ENCODE results near the gene LAMA5. TPM values are rescaled to one million over a fixed set of nuclear protein-coding genes. Genes with fewer than 3 reads are reported as not detected.

The LAMA5 gene
- total and polyA plus RNA-seq, 2 of the 8 experiments (the other 6 are each of a cell fraction or from before 2014, with no cell fraction given), result 34.4 to 225 TPM

DNA sequence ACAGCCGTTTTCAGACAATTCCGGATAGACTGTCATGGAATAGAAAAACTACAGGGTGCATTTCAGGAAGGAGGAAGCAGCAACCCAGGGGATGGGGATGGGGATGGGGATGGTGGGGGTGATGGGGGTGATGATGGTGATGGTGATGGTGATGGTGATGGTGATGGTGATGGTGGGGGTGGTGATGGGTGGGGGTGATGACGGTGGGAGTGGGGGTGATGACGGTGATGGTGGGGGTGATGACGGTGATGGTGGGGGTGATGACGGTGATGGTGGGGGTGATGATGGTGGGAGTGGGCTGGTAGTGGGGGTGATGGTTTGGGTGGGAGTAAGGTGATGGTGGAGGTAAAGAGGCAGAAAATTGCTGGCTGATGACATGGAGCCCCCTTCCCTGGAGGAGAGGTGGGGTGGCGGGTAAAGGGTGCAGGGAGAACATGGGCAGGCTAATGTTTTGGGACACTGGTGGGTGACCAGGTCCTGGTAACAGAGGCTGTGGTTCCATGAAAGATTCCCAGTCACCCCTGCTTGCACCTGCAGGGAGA is 17.5 kb downstream of the LAMA5 start:
- Histone ChIP-seq H3K56ac (replicated peaks; ENCODE audit: insufficient read length, low read depth, low read length) (no peak overlapping the region), H3K27me3 (replicated peaks in 1 of 4; ENCODE audit: control insufficient read depth in 3 of 4, extremely low read depth in 1 of 4, insufficient read depth in 3 of 4, low read length in 3 of 4) (no peaks in the 10 kb centered on the region), H3K9ac (replicated peaks in 1 of 4; ENCODE audit: extremely low read depth in 1 of 4, low read depth in 3 of 4, low read length in 3 of 4) (no peak overlapping the region), H2BK20ac (ENCODE audit: low read length) (no peak overlapping the region), H3K79me2 (ENCODE audit: control insufficient read depth in 1 of 2, insufficient read depth in 2 of 2, low read length in 2 of 2) (peaks cover 4 to 13% of the 10 kb centered on the region in 2 experiments; a peak in 2 of 4 replicates), H3K4ac (replicated peaks; ENCODE audit: insufficient read length, low read depth, low read length) (no peak overlapping the region), H3K27ac (ENCODE audit: low read depth, low read length) (no peak overlapping the region), H3K23ac (ENCODE audit: insufficient read length) (no peak overlapping the region), H4K20me1 (replicated peaks in 1 of 2; ENCODE audit: control insufficient read depth in 1 of 2, insufficient read depth in 2 of 2, low read length in 2 of 2) (peaks cover 0 to 14% of the 10 kb centered on the region in 2 experiments), H2AK5ac (ENCODE audit: low read depth, low read length) (no peak overlapping the region), H3K36me3 (ENCODE audit: control insufficient read depth in 2 of 4, insufficient read depth in 4 of 4, low read length in 3 of 4) (peaks cover 23 to 61% (median 54%) of the 10 kb centered on the region in 4 experiments; a peak in 7 of 8 replicates), H2BK120ac (replicated peaks; ENCODE audit: low read depth, low read length) (no peak overlapping the region), H4K8ac (ENCODE audit: extremely low read depth, insufficient read depth, low read length) (peak overlapping the region; percentile 15; the same call in 1 of the 2 replicates), H3K4me1 (replicated peaks in 1 of 4; ENCODE audit: control insufficient read depth in 3 of 4, insufficient read depth in 4 of 4, low read length in 3 of 4) (peaks cover 0 to 7% (median 4%) of the 10 kb centered on the region in 4 experiments; a peak in 6 of 7 replicates), H4K5ac (ENCODE audit: insufficient read length, low read depth, low read length) (no peak overlapping the region), H2AFZ (ENCODE audit: low read length) (no peak overlapping the region), H3K4me2 (ENCODE audit: insufficient read depth in 1 of 2, low read depth in 2 of 2, low read length in 2 of 2) (no peak overlapping the region), H3K4me3 (ENCODE audit: extremely low read depth in 1 of 4, insufficient read depth in 2 of 4, low read depth in 3 of 4, low read length in 4 of 4) (no peak overlapping the region), H3K18ac (ENCODE audit: extremely low read depth, low read length) (no peak overlapping the region), H3K14ac (ENCODE audit: insufficient read length) (no peak overlapping the region), H2BK5ac (ENCODE audit: low read depth, low read length) (no peak overlapping the region), H3K9me3 (ENCODE audit: insufficient read depth in 2 of 2, low read depth in 1 of 2, low read length in 1 of 2) (peaks cover 0 to 3% of the 10 kb centered on the region in 2 experiments; a peak in 2 of 4 replicates), H3K23me2 (ENCODE audit: low read depth, low read length) (no peaks in the 10 kb centered on the region; the same call in 1 of the 2 replicates), H4K91ac (replicated peaks; ENCODE audit: insufficient read length, low read length) (no peak overlapping the region), H2BK12ac (ENCODE audit: low read depth, low read length) (no peak overlapping the region), H2BK15ac (ENCODE audit: low read length) (no peak overlapping the region), H3K79me1 (ENCODE audit: low read depth, low read length) (peaks cover 9% of the 10 kb centered on the region)
- no peak for FAIRE-seq
- 88% methylated on average over 3 of the region's 7 CpGs; no CpG with 5 or more reads in 1 of the 2 experiments for WGBS, 2 experiments (ENCODE audit: extremely low coverage in 1 of 2, insufficient coverage in 1 of 2, insufficient read length in 1 of 2, insufficient replicate concordance in 2 of 2, low coverage in 1 of 2, low lambda C conversion rate in 2 of 2, missing lambda C conversion rate in 1 of 2)
- CTCF ChIA-PET (ENCODE audit: partially characterized antibody), result interaction anchor here (0.6 to 2.7 kb wide), 9 partner anchors 10 to 244 kb away, joined by 3 to 13 read pairs (median 3); no protein-coding TSS in a partner anchor
- POLR2A ChIA-PET (ENCODE audit: partially characterized antibody), result interaction anchor here (0.6 to 12.3 kb wide), 17 partner anchors 8 to 43 kb away, joined by 3 to 114 read pairs (median 4); partner anchors contain the start of gene LAMA5
- no peak for DNase-seq (ENCODE audit: low read depth in 1 of 2, low spot score in 2 of 2)
- TF ChIP-seq TAF1 (IDR thresholded peaks at IDR 0.05; ENCODE audit: low read depth, low read length) (no peak), SP4 (IDR thresholded peaks at IDR 0.05; ENCODE audit: low read length) (no peak), ASH2L (IDR thresholded peaks at IDR 0.05; ENCODE audit: low read length) (no peak), CBX8 (IDR thresholded peaks at IDR 0.05; ENCODE audit: borderline replicate concordance, low read depth, low read length) (no peak), KDM4A (IDR thresholded peaks at IDR 0.05; ENCODE audit: low read depth, low read length, severe bottlenecking) (no peak), RXRA (IDR thresholded peaks at IDR 0.05; ENCODE audit: insufficient read depth, low read depth, low read length) (no peak), RBBP5 (IDR thresholded peaks at IDR 0.05; ENCODE audit: borderline replicate concordance, low read depth, low read length) (no peak), POLR2AphosphoS5 (IDR thresholded peaks at IDR 0.05; ENCODE audit: low read depth, low read length) (no peak)
- TF ChIP-seq, protein P1, sequence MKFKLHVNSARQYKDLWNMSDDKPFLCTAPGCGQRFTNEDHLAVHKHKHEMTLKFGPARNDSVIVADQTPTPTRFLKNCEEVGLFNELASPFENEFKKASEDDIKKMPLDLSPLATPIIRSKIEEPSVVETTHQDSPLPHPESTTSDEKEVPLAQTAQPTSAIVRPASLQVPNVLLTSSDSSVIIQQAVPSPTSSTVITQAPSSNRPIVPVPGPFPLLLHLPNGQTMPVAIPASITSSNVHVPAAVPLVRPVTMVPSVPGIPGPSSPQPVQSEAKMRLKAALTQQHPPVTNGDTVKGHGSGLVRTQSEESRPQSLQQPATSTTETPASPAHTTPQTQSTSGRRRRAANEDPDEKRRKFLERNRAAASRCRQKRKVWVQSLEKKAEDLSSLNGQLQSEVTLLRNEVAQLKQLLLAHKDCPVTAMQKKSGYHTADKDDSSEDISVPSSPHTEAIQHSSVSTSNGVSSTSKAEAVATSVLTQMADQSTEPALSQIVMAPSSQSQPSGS (IDR thresholded peaks at IDR 0.05; ENCODE audit: low read length), result no peak
- TF ChIP-seq, protein P2, sequence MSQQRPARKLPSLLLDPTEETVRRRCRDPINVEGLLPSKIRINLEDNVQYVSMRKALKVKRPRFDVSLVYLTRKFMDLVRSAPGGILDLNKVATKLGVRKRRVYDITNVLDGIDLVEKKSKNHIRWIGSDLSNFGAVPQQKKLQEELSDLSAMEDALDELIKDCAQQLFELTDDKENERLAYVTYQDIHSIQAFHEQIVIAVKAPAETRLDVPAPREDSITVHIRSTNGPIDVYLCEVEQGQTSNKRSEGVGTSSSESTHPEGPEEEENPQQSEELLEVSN (IDR thresholded peaks at IDR 0.05), result no peak

Data from H1 (cell line).